Activated T-cell treated with anti-CD3 and anti-CD28 coated beads for 48 hours (primary cell): ENCODE data around the gene MAP1LC3B.
"Not testable (repeated sequence)": the region's sequence is repeated elsewhere in the genome, so short reads cannot be mapped to it uniquely, and the experiment has no call there.

Source experiments
- DNase-seq: peaks from one replicate; pipeline ENCODE4 v3.0.0-alpha.2; 2020; ENCODE audit warnings: low read depth

MAP1LC3B gene

DNA sequence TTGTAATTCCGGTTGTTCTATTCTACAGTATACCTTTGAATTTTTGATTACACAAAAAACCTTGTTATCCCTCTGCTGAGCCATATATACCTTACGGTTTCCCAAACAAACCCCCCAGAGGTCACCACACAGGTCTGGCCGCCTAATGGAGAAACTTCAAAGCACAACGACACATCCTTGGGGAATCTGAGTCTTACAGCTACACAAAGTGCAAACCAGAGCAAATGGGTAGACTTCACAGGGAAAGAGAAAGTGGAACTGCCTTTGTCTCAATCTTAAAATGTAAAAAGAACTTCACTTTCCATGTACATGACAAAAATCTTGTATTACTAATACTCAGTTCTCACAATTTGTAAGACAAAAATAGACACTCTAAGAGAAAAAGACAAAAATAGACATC is 11.3 kb upstream of the MAP1LC3B start:
- no peak for DNase-seq

DNA sequence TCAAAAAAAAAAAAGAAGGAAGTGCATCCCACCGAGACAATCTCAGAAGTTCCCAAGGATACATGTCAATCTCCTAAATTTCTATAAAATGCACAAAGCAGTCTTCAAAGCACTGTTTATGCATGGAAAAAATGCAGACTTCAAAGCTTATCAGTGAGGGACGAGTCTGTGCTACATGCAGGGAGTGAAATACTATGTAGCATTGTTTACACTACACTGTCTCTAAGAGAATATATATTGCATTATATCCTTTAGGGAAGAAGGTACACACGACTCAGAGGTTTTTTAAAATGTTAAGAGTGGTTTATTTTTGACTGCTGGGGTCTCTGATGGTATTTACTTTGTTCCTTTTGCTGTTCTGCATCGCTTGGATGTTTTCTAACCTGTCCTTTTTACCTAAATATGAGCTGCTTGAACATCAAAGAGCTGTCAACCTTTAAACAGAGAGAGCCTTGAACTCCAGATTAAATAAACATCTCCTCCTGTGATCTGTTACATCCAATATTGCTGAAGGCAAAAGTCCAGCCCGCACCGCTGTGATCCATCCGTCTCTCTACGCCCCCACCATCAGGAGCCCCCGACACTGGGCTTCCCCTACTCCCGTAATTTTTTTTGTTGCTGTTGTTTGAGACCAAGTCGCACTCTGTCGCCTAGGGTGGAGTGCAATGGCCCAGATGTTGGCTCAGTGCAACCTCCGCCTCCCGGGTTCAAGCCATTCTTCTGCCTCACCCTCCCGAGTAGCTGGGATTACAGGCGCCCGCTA is 9.9 kb upstream of the MAP1LC3B start:
- no peak for DNase-seq

DNA sequence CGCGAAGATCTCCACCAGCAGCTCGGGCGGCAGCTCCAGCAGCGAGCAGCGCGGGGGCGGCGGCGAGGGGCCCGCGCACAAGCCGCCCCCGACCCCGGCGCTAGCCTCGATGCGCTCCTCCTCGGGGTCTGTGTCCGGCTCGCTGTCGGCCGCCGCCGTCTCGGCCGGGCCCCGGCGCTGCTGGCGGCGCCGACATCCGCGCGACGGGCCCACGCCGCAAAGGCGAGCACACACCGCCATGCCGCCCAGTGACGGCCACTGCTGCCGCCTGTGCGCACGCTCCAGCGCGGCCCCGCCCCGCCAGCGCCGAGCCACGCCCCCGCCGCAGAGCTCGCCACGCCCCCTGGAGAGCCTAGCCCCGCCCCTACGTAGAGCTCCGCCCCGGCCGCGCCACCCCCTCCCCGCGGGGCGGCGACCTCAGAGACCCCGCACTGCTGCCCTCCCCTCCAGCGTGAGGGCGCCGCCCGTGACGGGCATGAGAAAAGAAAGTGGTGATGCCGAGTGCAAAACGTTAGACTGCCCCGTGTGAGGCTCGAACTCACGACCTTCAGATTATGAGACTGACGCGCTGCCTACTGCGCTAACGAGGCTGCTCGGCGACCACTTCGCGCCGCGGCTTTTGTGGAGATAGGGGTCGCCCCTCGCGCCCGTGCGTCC is 8.5 kb upstream of the MAP1LC3B start, which contains the start of gene FBXO31:
Gene FBXO31 (minus strand): TSS at position 272 of the 657 bp plus-strand sequence. CDS start 32 bp downstream, at position 240.
- peak; percentile 89 for DNase-seq

DNA sequence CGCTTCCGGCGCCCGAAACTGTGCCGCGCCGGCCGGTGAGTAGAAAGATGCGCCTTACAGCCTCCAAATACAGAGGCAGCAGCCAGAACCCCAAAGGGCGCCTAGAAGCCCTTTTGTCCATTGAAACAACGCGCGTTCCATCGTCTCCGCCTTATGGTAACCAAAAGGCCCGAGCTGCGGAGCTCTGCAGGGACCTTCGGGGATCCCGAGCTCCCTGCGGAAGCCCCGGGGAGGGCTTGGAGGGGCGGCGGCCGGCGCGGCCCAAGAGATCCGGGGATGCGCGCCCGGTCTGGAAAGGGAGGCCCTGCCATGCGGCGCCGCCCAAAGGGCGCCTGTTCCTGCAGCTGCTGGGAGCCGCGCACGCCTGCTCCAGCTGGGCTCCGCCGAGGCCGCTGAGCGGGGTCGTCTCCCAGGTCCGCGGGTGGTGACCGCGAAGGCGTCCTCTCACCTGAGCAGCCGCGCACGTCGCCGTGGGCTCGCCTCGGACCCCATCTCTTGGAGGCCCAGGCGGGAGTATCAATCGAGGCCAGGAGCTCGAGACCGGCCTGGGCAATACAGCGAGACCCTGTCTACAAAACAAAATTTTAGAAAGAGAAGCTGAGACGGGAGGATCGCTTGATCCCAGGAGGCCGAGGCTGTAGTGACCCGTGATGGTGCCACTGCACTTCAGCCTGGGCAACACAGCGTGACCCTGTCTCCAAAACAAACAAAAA is 7.8 kb upstream of the MAP1LC3B start:
- DNase-seq, result no peak

DNA sequence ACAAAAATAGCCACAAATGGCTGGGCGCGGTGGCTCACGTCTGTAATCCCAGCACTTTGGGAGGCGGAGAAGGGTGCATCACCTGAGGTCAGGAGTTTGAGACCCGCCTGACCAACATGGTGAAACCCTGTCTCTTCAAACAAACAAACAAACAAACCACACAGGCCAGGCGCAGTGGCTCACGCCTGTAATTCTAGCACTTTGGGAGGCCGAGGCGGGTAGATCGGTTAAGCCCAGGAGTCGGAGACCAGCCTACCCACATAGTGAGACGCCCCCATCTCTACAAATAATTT is 7.3 kb upstream of the MAP1LC3B start:
- not testable (repeated sequence) for DNase-seq

DNA sequence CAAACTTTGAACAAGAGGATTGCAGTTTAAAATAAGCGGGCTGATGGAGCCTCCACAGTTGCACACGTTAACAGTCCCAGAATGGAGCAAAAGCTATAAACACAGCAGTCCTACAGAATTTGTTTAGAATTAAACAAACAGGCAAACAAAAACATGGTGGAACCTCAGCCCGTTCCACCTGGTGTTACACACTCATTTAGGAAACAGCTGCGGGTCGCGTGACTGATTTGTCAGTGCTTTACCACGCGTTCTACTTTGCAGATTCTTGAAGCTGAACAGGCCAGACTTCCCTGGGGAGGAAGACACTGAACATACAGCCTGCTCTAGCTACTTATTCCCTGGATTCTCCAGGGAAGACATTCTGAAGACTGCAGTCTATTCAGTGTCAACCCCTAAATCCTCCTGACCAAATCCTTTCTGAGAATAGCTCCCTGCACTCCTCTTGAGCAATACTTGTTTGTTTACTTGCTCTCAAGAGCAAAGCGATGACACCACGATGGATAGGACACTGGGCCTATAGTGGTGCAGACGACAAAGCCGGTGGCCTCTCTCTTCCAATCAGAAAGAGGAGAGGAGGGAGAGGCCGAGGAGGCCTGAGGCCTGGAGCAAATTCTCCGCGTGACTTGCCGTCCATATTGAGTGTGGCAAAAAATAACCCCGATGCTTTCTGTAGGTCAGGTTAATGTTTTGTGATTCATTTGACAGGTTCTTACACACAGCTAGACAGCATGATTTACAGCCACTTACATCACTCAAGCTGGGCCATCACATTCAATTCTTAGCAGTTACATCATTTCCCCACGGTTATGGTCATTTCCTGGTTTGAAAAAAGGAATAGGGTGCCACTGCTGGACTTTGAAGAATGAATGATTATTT is 4.0 kb upstream of the MAP1LC3B start:
- peak; percentile 75 for DNase-seq

DNA sequence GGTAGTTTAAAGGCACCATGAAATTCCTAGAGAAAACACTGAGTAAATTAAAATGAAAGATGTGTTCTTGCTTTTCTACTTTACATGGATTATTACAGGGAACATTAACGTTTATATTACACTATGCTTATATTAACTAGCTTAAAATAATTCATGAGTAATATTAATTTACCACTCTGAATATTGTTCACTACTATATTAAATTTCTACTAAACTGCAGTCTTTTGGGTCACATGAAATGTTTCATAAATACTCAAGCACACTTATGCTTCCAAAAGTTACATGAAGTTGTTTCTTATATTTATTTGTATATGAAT is 3.4 kb upstream of the MAP1LC3B start:
- DNase-seq, result no peak

DNA sequence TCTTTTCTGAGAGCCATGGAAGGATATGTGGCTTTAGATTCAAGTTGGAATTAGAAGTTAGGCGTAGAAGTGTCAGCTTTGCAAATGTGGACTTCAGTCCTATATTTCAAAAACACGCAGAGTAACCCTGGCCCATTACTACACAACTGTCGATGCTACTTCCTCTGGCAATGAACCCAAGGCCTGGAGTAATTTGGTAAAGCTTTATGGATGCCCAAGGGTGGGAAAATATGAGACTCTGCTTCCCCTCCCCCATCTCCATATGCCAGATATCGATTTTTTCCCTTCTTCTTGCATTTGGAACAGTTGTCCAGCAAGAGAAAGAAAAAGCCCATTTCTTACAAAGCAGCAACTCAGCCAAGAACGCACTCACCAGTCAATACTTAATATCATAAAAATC is 2.9 kb upstream of the MAP1LC3B start:
- DNase-seq, result no peak

DNA sequence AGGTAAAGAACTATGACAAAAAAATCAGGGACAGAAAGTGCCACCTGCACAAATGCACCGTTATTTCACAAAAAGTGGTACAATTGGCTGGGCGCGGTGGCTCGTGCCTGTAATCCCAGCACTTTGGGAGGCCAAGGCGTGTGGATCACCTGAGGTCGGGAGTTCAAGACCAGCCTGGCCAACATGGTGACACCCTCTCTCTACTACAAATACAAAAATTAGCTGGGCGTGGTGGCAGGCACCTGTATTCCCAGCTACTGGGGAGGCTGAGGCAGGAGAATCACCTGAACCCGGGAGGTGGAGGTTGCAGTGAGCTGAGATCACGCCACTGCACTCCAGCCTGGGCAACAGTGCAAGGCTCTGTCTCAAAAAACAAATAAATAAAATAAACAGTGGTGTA is 2.2 kb upstream of the MAP1LC3B start:
- DNase-seq, result not testable (repeated sequence)

DNA sequence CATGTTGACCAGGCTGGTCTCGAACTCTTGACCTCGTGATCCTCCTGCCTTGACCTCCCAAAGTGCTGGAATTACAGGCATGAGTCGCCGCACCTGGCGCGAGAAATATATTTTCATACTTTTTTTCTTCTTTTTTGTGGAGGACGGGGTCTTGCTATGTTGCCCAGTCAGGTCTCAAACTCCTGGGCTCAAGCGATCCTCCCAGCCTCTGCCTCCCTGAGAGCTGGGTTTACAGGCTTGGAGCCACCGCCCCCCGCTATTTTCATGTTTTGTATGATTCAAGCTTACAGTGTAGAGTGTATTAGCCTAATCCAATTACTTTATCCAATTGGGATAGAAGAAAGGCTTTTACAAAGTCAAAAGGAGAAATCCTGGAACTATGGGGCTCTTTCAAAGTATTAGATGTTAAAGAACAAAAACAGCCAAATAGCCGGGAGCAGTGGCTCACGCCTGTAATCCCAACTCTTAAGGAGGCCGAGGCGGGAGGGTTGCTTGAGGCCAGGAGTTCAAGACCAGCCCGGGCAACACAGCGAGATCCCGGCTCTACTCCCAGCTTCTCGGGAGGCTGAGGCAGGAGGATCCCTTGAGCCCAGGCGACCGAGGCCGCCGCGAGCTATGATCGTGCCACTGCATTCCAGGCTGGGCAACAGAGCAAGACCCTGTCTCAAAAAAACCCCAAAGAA is 1.4 kb upstream of the MAP1LC3B start:
- DNase-seq, result no peak

DNA sequence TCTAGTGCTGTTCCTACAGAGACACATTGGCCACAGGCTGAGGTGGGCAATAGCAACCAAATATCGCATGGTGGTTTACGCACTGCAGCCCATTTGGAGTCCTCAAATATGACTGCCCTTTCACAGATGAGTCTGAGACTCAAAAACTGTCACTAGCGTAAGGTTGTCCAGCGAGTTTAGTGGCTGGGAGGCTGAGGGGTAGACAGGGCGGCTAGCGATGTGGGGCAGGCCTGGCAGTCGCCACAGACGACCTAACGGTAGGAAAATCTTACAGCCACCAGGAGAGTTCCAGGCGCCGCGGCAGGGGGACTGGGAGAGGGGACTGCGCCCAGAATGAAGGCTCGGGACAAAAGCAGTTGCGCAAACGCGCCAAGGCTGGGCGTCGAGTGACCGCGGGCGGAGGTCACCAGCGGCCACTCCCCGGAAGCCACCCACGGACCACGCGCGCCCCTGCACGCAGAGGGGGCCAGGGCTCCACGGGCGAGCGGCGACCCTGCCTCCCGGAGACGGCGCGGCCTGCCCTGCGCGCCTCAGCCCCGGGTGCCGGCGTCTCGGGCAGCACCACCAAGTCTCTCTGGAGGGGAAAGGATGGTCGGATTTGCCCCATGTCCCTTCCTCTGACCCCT is 699 bp upstream of the MAP1LC3B start:
- DNase-seq, result no peak

DNA sequence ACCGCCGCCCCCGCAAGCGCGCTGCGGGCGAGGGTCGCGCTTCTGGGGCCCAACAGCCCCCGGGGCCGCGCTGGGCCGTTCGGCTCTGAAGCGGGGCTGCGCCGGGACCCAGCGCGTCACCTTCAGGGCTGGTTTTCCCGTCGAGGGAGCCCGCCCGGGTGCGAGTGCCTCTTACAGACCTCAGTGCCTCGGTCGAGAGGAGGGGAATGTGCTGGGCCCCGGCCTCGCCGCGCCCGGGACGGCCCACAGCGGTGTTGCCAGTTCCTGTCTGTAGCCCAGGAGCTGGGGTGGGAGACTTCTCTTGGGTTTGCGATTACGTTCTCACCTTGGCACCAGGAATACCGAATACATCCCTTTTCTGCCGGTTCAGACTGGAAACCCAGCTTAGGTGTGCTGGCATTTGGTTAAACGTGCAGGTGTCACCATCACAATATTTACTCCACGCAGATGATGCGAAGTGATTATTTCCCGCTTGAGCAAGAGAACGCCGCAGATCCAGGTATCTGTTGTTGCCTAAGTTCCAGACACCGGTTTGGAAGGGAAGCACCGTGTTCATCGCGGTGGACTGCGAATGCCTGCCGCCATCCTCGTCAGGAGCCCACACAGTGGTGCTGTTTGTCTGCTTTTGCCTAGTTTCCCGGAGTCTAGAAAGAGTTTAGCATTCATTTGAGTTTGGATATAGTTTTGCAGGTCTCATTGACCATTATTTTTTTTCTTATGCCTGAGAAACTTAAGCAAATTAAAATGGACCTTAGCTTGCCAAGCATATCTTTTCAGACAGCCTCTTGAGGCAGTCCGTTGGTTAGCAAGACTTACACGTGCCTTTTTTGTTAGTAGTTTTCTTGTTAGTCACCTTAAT is 914 bp downstream of the MAP1LC3B start:
- no peak for DNase-seq

DNA sequence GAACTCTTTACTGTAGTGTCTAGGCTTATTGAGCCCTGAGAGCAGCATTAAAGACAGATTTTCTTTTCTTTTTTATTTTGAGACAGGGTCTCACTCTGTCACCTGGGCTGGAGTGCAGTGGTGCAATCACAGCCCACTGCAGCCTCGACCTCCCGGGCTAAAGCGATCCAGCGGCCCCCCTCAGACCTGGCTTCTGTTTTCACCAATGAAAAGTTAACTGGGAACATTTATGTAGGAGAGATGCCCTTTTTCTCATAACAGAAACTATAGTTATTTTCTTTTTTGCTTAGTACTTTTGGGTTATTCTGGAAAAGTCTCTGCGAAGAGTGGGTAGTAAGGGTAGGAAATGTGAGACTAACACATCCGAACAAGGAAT is 1.5 kb downstream of the MAP1LC3B start:
- no peak for DNase-seq

DNA sequence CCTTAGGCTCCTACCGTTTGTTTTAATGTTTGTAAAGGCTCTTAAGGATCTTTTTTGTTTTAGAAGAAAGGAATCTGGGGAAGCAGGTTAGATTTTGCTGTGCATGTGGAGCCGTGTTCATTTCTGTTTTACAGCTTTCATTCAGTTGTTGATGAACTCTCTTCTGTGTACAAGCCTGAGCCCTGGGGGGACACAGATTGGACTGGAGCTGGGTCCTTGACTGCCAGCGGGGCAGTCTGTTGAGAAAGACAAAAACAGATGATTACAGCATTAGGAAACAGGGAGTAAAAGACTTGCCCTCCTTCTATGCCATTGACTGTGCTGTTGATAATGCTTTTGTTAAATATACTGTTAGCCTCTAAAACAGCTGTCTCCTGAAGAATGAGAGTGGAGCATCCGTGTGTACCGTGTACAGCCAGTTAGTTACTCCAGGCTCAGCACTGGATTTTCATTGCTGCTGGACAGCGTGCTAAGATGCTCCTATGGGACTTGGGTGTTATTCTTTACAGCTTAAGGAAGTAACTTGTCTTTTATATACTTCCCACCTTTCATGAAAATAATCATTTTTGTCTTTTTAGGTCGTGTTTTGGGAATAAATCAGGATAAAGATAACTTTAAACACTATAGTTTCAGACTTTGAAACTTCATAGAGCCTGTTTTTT is 3.2 kb downstream of the MAP1LC3B start:
- no peak for DNase-seq

DNA sequence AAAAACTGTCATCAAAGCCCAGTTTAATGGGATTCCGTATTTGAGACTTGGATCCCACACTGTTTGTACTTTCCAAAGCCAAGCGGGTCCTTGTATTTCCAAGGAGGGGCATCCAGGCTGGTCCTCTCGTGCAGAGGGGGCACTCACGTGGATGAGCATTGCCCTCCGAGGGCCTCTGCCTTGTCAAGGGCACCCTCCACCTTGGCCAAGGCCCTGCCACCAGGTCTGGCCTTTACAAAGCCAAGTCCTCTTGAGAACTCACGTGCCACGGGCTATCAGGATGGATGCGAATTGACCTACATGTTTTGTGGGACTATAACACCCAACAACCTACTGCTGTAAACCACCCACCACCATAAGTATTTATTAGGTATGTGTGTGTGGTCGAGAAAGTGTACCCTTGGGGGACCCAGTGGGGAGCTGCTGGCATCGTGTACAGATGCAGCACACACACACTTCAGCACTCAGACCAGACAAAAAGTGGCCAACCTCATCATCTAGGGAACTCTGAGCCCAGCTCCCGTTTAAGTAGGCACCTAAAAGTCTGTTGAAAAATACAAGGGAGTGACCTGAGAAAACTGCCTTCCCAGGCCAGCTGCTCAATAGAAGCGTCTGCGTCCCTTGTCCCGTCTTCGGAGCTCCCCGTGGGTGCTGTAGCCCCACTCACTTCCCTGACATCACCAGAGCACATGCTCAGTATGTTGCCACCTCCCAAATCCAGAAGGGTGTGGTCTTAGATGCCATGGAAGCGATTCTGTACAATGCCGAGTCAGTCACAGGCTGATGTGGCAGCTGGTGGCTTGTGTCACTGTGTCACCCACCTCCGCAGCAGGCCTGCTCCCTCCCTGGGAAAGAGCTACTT is 12.9 kb downstream of the MAP1LC3B start:
- no peak for DNase-seq

DNA sequence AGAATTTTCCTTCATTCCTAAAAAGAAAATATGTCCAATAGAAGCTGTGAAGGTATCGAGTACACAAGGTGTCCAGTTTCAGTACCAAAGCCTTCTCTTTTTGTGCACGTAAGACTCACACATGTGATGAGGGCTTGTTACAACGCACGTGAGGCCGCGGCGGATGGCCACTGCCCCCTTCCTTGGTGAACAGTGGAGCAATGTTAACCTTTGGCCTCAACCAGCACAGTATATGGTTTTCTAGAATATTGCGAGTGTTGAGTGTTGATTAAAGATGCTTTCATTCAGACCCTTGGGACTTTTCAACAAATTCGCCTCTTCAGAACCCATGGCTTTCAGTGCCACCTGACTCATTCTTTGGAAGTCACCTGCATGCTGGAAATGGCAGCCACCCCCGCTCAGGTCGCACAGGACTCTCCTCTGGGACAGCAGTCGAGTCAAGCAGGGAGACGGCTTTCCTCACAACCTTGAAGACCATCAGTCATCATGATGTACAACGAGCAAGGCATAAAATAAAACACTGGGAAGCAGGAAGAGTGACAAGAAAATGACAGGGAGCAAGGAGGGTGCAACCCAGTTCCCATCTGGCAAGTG is 14.5 kb downstream of the MAP1LC3B start:
- DNase-seq, result no peak

DNA sequence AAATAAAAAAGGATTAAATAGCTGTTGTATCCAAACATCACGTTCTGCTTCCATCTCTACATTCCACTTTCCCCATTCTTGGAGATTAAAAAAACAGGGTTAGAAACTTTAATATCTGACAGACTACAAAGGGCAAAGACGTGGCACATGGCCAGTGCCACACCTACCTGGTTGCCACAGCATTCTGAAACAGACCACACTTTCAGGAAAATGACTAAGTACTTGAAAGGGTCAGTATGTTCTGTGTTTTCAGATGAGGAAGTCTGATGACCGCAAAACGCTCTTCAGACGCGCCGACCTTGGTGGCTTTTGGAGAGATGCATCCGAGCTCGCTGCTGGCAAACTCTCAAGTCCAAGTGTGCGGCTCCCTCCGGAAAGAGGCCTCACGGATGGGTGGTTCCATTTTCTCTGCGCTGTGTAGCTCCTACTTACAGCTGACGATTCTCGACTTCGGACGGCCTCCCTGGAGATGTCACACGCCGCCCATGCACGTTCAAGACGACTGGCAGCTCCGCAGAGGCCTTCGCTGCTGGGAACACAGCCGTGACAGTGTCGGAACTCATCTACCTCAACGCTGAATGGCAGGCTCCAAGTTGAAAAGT is 15.5 kb downstream of the MAP1LC3B start:
- no peak for DNase-seq

DNA sequence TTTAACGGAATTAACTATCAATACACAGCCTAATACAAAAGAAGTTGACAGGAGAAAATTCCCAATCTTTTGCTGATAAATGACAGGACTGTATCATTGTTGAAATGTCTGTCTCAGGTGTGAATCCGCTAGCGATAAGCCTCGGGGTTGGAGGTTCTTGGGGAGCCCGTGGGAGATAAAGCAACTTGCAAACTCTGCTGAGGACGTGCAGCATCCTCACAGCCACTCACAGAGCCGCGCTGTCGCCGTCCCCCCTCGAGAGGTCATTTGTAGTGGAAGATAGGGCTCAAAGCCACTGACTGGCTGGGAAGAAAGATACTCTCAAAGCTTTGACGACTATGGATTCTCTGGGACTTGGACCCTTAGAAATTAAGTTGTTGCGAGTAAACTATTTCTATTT is 17.0 kb downstream of the MAP1LC3B start:
- no peak for DNase-seq
